Epithelial cell of proximal tubule (primary cell): Measurements from ENCODE around the gene GEMIN2. TPM values are rescaled to one million over a fixed set of nuclear protein-coding genes. Genes with fewer than 3 reads are reported as not detected.
"Not testable (repeated sequence)": the region's sequence is repeated elsewhere in the genome, so short reads cannot be mapped to it uniquely, and the experiment has no call there.

Source experiments
- DNase-seq: peaks from one replicate; pipeline ENCODE4 v3.0.0-alpha.2; 2011; ENCODE audit warnings: low read depth
- H3K4me3 ChIP-seq: 2 replicates; pipeline ENCODE4 v1.5.1; 2011; ENCODE audit warnings: low read depth, mild to moderate bottlenecking, low read length
- total RNA-seq: library from RNA; depleted of rRNA; stranded (reverse); fragments of >200 nt; gene quantifications from 2 replicates; pipeline ENCODE4 v1.2.3, GENCODE V29; 2015
- TF ChIP-seq, protein P1 (sequence below): conservative IDR thresholded peaks from 2 replicates; pipeline ENCODE4 v1.5.1; 2012; ENCODE audit warnings: low read depth, mild to moderate bottlenecking, low read length

Gene GEMIN2
- total RNA-seq, 1 donor from 2014 or later, result 51.9 TPM

GRCh38 chr14:39180553-39180952, 66.4 kb downstream of the GEMIN2 start:
- no peak overlapping the region for H3K4me3 ChIP-seq
- no peak for DNase-seq
- TF ChIP-seq, protein P1, sequence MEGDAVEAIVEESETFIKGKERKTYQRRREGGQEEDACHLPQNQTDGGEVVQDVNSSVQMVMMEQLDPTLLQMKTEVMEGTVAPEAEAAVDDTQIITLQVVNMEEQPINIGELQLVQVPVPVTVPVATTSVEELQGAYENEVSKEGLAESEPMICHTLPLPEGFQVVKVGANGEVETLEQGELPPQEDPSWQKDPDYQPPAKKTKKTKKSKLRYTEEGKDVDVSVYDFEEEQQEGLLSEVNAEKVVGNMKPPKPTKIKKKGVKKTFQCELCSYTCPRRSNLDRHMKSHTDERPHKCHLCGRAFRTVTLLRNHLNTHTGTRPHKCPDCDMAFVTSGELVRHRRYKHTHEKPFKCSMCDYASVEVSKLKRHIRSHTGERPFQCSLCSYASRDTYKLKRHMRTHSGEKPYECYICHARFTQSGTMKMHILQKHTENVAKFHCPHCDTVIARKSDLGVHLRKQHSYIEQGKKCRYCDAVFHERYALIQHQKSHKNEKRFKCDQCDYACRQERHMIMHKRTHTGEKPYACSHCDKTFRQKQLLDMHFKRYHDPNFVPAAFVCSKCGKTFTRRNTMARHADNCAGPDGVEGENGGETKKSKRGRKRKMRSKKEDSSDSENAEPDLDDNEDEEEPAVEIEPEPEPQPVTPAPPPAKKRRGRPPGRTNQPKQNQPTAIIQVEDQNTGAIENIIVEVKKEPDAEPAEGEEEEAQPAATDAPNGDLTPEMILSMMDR, result no peak

DNA sequence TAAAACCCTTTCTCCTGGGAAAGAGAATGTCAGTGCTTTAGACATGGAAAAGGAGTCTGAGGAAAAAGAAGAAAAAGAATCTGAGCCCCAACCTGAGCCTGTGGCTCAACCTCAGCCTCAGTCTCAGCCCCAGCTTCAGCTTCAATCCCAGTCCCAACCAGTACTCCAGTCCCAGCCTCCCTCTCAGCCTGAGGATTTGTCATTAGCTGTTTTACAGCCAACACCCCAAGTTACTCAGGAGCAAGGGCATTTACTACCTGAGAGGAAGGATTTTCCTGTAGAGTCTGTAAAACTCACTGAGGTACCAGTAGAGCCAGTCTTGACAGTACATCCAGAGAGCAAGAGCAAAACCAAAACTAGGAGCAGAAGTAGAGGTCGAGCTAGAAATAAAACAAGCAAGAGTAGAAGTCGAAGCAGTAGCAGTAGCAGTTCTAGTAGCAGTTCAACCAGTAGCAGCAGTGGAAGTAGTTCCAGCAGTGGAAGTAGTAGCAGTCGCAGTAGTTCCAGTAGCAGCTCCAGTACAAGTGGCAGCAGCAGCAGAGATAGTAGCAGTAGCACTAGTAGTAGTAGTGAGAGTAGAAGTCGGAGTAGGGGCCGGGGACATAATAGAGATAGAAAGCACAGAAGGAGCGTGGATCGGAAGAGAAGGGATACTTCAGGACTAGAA, 67.0 kb downstream of the GEMIN2 start:
- no peak for DNase-seq
- no peak overlapping the region for H3K4me3 ChIP-seq
- TF ChIP-seq, protein P1, result no peak

- TF ChIP-seq, protein P1, result no peak
- no peak for DNase-seq
- no peak overlapping the region for H3K4me3 ChIP-seq
These were observed 67.5 kb downstream of the GEMIN2 start for GRCh38 chr14:39181693-39182047.

DNA sequence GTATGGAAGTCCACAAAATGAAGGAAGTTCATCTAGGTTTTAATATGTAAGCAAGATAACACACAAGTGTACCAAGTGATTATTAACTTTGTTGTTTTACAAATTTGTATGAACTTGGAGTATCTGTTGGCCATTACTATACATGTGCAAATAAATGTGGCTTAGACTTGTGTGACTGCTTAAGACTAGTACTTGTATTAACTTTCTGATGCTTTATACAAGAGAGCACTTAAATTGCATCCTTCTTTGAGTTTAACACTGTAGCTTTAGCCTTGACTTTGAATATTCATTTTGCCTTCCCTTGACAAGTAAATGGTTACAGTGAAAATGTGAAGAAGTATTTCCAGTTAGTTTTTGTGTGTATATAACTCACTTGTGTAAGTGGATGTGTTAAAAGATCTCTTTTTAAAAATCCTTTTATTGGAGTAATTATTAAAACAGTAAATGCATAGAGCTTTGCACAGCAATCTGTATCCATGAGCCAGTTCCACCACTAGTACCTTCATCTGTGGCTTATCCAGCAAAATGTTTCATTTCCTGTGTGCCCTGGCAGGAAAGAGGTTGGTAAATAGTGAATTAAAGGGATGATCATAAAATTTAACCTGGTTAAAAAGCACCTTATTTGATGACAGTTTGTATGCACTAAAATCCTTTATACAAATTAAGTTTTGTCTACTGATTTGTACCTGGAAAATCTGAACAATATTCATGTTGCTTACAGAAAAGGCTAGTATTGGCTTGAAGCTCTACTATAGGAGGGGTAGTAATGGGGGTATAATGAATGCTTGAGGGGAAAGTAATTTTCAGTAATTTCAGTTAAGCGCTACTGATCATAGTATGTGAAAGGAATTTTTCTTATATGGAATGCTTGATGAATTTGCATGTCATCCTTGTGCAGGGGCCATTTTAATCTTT, 68.9 kb downstream of the GEMIN2 start:
- TF ChIP-seq, protein P1, result no peak
- no peak for DNase-seq
- no peak overlapping the region for H3K4me3 ChIP-seq

- DNase-seq, H3K4me3 ChIP-seq: not testable (repeated sequence)
These were observed 69.5 kb downstream of the GEMIN2 start for GRCh38 chr14:39183685-39184003.

DNA sequence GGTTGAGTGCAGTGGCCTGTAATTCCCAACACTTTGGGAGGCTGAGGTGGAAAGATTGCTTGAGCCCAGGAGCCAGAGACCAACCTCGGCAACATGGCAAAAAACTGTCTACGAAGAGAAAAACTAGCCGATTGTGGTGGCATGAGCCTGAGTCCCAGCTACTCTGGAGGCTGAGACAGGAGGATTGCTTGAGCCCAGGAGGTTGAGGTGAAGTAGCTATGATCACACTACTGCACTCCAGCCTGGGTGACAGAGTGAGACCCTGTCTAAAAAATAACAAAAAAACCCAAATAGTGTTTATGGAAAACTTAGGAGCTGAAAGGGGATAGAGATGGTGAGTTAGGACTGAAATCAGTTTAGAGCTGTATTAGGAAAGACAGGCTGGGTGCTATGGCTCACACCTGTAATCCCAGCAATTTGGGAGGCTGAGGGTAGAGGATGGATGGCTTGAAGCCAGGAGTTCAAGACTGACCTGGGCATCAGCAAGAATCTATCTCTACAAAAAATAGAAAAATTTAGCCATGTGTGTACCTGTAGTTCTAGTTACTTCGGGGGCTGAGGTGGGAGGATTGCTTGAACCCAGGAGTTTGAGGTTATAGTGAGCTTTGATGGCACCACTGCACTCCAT, 70.6 kb downstream of the GEMIN2 start:
- TF ChIP-seq, protein P1, result no peak
- DNase-seq, result no peak

GRCh38 chr14:39185256-39186049, 71.3 kb downstream of the GEMIN2 start:
- H3K4me3 ChIP-seq, result no peak overlapping the region

More for the DNA sequence above, 70.6 kb downstream of the GEMIN2 start:
- no peak overlapping the region for H3K4me3 ChIP-seq

More at GRCh38 chr14:39185256-39186049, 71.3 kb downstream of the GEMIN2 start:
- no peak for DNase-seq
- TF ChIP-seq, protein P1, result no peak
